K562 (cell line): ENCODE results near the gene FAM50A. TPM values are rescaled to one million over a fixed set of nuclear protein-coding genes. Genes with fewer than 3 reads are reported as not detected.

Experiments used
- CEBPG ChIP-seq, 3 experiments: fragments of 200-800 bp in 1 of 3; sonication (Bioruptor generic) in 1 of 3; sonication (generic) in 1 of 3; formaldehyde crosslinking in 1 of 3; IDR thresholded peaks in 2 of 3; conservative IDR thresholded peaks in 1 of 3; 2 replicates each; pipeline versions ENCODE4 v1.6.1 to v1.8.0; 2016 to 2022; ENCODE audit warnings: missing compliant biosample characterization in 2 of 3, missing genetic modification characterization in 2 of 3, mild to moderate bottlenecking in 1 of 3, missing genetic modification reagents in 1 of 3
- CREM ChIP-seq: IDR thresholded peaks from 2 replicates; pipeline ENCODE4 v1.6.1; 2014; ENCODE audit warnings: antibody characterized with exemption, low read depth
- HMG20B ChIP-seq: fragments of 250-450 bp; sonication (Bioruptor Pico); IDR thresholded peaks from 2 replicates; pipeline ENCODE4 v1.5.0; 2021; ENCODE audit warnings: mild to moderate bottlenecking
- ILF3 ChIP-seq: fragments of 450-650 bp; IDR thresholded peaks from 2 replicates; pipeline ENCODE4 v1.6.1; 2018; ENCODE audit warnings: antibody characterized with exemption, mild to moderate bottlenecking, moderate library complexity, borderline replicate concordance
- JUN ChIP-seq, 2 experiments: sonication (generic) in 1 of 2; formaldehyde crosslinking in 1 of 2; IDR thresholded peaks; 2 replicates each; pipeline versions ENCODE4 v1.6.1 to v1.8.0; 2012 to 2022; ENCODE audit warnings: borderline replicate concordance in 2 of 2, mild to moderate bottlenecking in 2 of 2, improper control_type of control experiment in 1 of 2, low read depth in 1 of 2, low read length in 1 of 2, missing genetic modification reagents in 1 of 2
- JUND ChIP-seq, 2 experiments: IDR thresholded peaks; 2 replicates in 1 of 2; 3 replicates in 1 of 2; pipeline ENCODE4 v1.6.1; 2011; ENCODE audit warnings: borderline replicate concordance in 2 of 2, low read depth in 2 of 2, low read length in 2 of 2, improper control_type of control experiment in 1 of 2, missing biosample characterization in 1 of 2, missing genetic modification characterization in 1 of 2, missing genetic modification reagents in 1 of 2
- KDM2B ChIP-seq: fragments of 250-450 bp; sonication (Bioruptor Pico); IDR thresholded peaks from 2 replicates; pipeline ENCODE4 v1.8.0; 2021; ENCODE audit warnings: mild to moderate bottlenecking, moderate library complexity
- L3MBTL2 ChIP-seq: fragments of 450-650 bp; IDR thresholded peaks from 2 replicates; pipeline ENCODE4 v1.6.1; 2016; ENCODE audit warnings: mild to moderate bottlenecking, moderate library complexity
- MAZ ChIP-seq, 2 experiments: fragments of 450-650 bp in 1 of 2; sonication (generic) in 1 of 2; formaldehyde crosslinking; IDR thresholded peaks in 1 of 2; conservative IDR thresholded peaks in 1 of 2; 2 replicates each; pipeline versions ENCODE4 v1.4.0 to v1.5.0; 2020; ENCODE audit warnings: mild to moderate bottlenecking in 1 of 2, missing genetic modification reagents in 1 of 2
- MTA1 ChIP-seq: fragments of 450-650 bp; IDR thresholded peaks from 2 replicates; pipeline ENCODE4 v1.6.1; 2017; ENCODE audit warnings: borderline replicate concordance
- MTA2 ChIP-seq: fragments of 450-650 bp; IDR thresholded peaks from 2 replicates; pipeline ENCODE4 v1.6.1; 2016; ENCODE audit warnings: low read depth
- NFIC ChIP-seq: fragments of 450-650 bp; IDR thresholded peaks from 2 replicates; pipeline ENCODE4 v1.6.1; 2017; ENCODE audit warnings: mild to moderate bottlenecking, inconsistent platforms
- NONO ChIP-seq, 2 experiments: fragments of 200-400 bp in 1 of 2; fragments of 450-650 bp in 1 of 2; formaldehyde crosslinking in 1 of 2; IDR thresholded peaks; 2 replicates each; pipeline ENCODE4 v1.6.1; 2017; ENCODE audit warnings: low read depth in 2 of 2, mild to moderate bottlenecking in 2 of 2, moderate library complexity in 2 of 2, low read length in 1 of 2
- POLR2A ChIP-seq: fragments of 450-650 bp; conservative IDR thresholded peaks from 2 replicates; pipeline ENCODE4 v1.6.1; 2016
- PRDM10 ChIP-seq: fragments of 450-650 bp; IDR thresholded peaks from 2 replicates; pipeline ENCODE4 v1.6.1; 2018; ENCODE audit not compliant: partially characterized antibody
- RBFOX2 ChIP-seq: fragments of 200-400 bp; formaldehyde crosslinking; IDR thresholded peaks from 2 replicates; pipeline ENCODE4 v1.6.1; 2017; ENCODE audit warnings: low read depth, mild to moderate bottlenecking, low read length, moderate library complexity
- SIN3A ChIP-seq, 2 experiments: fragments of 150-350 bp in 1 of 2; IDR thresholded peaks; 2 replicates each; pipeline ENCODE4 v1.6.1; 2011 to 2016; ENCODE audit warnings: borderline replicate concordance in 2 of 2, low read depth in 2 of 2, low read length in 2 of 2, mild to moderate bottlenecking in 2 of 2, moderate library complexity in 2 of 2; ENCODE audit not compliant: control insufficient read depth in 1 of 2
- SUPT5H ChIP-seq: fragments of 450-650 bp; IDR thresholded peaks from 2 replicates; pipeline ENCODE4 v1.6.1; 2016
- TBP ChIP-seq: optimal IDR thresholded peaks from 2 replicates; pipeline ENCODE3; 2011; ENCODE audit warnings: low read depth, low read length, improper control_type of control experiment
- ZNF436 ChIP-seq: fragments of 250-450, 450-650 bp; sonication (Bioruptor Pico); formaldehyde crosslinking; IDR thresholded peaks from 2 replicates; pipeline ENCODE4 v1.7.0; 2020; ENCODE audit warnings: mild to moderate bottlenecking
- ZNF740 ChIP-seq, 3 experiments: fragments of 200-800 bp in 1 of 3; sonication (Bioruptor generic) in 1 of 3; sonication (generic) in 1 of 3; formaldehyde crosslinking in 1 of 3; IDR thresholded peaks; 2 replicates each; pipeline versions ENCODE4 v1.6.1 to v1.8.0; 2016 to 2022; ENCODE audit warnings: mild to moderate bottlenecking in 2 of 3, missing compliant biosample characterization in 2 of 3, missing genetic modification characterization in 2 of 3, missing genetic modification reagents in 1 of 3
- polyA plus RNA-seq, 8 experiments: library from polyadenylated mRNA; depleted of rRNA in 4 of 8; stranded (reverse) in 5 of 8; unstranded in 3 of 8; fragments of >200 nt; fragmentation: Nextera tagmentation in 2 of 8; fragmentation: Illumina TruSeq in 1 of 8; extraction: Ambion mirVana in 2 of 8; extraction: Trizol in 1 of 8; gene quantifications; 2 replicates each; pipeline versions ENCODE4 v1.2.1 to v1.2.3, GENCODE V29; 2011 to 2014; ENCODE audit warnings: inconsistent platforms in 1 of 8, missing spikeins in 1 of 8
- total RNA-seq, 7 experiments: library from RNA; depleted of rRNA in 6 of 7; stranded (reverse); fragments of >200 nt in 6 of 7; fragmentation: Illumina TruSeq in 2 of 7; extraction: Trizol in 2 of 7; gene quantifications; 2 replicates each; pipeline versions ENCODE4 v1.2.1 to v1.2.3, GENCODE V29; 2011 to 2021; ENCODE audit warnings: low replicate concordance in 1 of 7

The FAM50A gene
- total and polyA plus RNA-seq, 9 of the 15 experiments (the other 6 are each of a cell fraction or from before 2014, with no cell fraction given), result 4.4 to 114 (median 67.3) TPM

- TF ChIP-seq ZNF740 (CRISPR knock-in tag; IDR thresholded peaks at IDR 0.05), result peak; percentile 50
- TF ChIP-seq ZNF740 (tag; IDR thresholded peaks at IDR 0.05), result peak in 1 of 2 experiments; percentile 35; a peak in 1 of 4 replicates
- peak; percentile 95 for TF ChIP-seq CREM
- peak; percentile 78 for TF ChIP-seq SUPT5H
- TF ChIP-seq CEBPG (CRISPR knock-in tag; IDR thresholded peaks at IDR 0.05), result no peak
- TF ChIP-seq CEBPG (tag; conservative IDR thresholded peaks at IDR 0.05 in 1 of 2, IDR thresholded peaks at IDR 0.05 in 1 of 2), result no peak
- peak; percentile 81 for TF ChIP-seq TBP
- no peak for TF ChIP-seq MTA2
- peak; percentile 17 to 54; a peak in 2 of 4 replicates for TF ChIP-seq MAZ (CRISPR knock-in tag; conservative IDR thresholded peaks at IDR 0.05 in 1 of 2, IDR thresholded peaks at IDR 0.05 in 1 of 2)
- TF ChIP-seq RBFOX2, result peak; percentile 89
- peak; percentile 41; the same call in 1 of the 2 replicates for TF ChIP-seq MTA1
- TF ChIP-seq ZNF436 (CRISPR knock-in tag), result no peak
- 0 out of 2 replicates have a peak, but pooled peaks have one; percentile 34 for TF ChIP-seq ILF3
- no peak for TF ChIP-seq HMG20B (CRISPR knock-in tag)
- TF ChIP-seq PRDM10, result no peak
- TF ChIP-seq NONO (IDR thresholded peaks at IDR 0.05; ENCODE audit: low read depth in 2 of 2, low read length in 1 of 2), result peak; percentile 90
- TF ChIP-seq JUN (IDR thresholded peaks at IDR 0.05; ENCODE audit: borderline replicate concordance, low read depth, low read length), result 0 out of 2 replicates have a peak, but pooled peaks have one; percentile 7
- TF ChIP-seq JUN (CRISPR knock-in tag; IDR thresholded peaks at IDR 0.05; ENCODE audit: borderline replicate concordance), result no peak
- TF ChIP-seq SIN3A (IDR thresholded peaks at IDR 0.05; ENCODE audit: borderline replicate concordance in 2 of 2, control insufficient read depth in 1 of 2, low read depth in 2 of 2, low read length in 2 of 2), result peak; percentile 65 to 77; a peak in 1 of 4 replicates
- peak; percentile 34; the same call in 1 of the 2 replicates for TF ChIP-seq JUND (IDR thresholded peaks at IDR 0.05; ENCODE audit: borderline replicate concordance, low read depth, low read length)
- no peak; the same call in 2 of the 3 replicates for TF ChIP-seq JUND (tag; IDR thresholded peaks at IDR 0.05; ENCODE audit: borderline replicate concordance, low read depth, low read length)
- 0 out of 2 replicates have a peak, but pooled peaks have one; percentile 3 for TF ChIP-seq NFIC
- peak; percentile 78 for TF ChIP-seq POLR2A
- no peak; the same call in 1 of the 2 replicates for TF ChIP-seq KDM2B (CRISPR knock-in tag)
- 0 out of 2 replicates have a peak, but pooled peaks have one; percentile 9 for TF ChIP-seq L3MBTL2
These were observed 46.6 kb downstream of the FAM50A start, which contains the start of gene SLC10A3 (continued) for GRCh38 chrX:154490414-154491083.
